Loucy (cell line): Measurements from ENCODE around the gene H1-8.

Experiments used
- EZH2phosphoT487 ChIP-seq: fragments of 200-600 bp; IDR thresholded peaks from 2 replicates; pipeline ENCODE4 v1.6.1; 2018; ENCODE audit warnings: antibody characterized with exemption, mild to moderate bottlenecking, moderate library complexity, borderline replicate concordance
- TF ChIP-seq, protein P1 (sequence below): fragments of 200-600 bp; sonication (generic); conservative IDR thresholded peaks from 2 replicates; pipeline ENCODE4 v1.5.1; 2014; ENCODE audit warnings: mild to moderate bottlenecking, antibody characterized with exemption, low read length

DNA sequence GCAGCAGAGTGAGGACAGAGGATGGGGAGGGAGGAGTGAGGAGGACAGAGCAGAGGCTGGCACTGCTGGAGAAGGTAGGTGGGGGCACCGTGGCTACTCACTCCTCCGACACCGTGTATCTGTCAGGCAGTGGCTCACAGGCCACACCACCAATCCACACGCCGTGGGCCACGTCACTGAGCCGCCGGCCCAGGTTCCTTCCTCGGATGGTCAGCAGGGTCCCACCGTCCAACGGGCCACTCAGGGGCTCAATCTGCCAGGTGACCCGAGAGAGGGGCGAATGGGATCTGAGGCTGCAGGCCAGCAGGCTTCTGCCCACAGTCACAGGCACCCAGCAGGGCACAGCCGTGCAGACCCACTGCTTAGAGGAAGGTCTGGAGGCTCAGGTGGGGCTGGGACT is 30.5 kb downstream of the H1-8 start:
- TF ChIP-seq, protein P1, sequence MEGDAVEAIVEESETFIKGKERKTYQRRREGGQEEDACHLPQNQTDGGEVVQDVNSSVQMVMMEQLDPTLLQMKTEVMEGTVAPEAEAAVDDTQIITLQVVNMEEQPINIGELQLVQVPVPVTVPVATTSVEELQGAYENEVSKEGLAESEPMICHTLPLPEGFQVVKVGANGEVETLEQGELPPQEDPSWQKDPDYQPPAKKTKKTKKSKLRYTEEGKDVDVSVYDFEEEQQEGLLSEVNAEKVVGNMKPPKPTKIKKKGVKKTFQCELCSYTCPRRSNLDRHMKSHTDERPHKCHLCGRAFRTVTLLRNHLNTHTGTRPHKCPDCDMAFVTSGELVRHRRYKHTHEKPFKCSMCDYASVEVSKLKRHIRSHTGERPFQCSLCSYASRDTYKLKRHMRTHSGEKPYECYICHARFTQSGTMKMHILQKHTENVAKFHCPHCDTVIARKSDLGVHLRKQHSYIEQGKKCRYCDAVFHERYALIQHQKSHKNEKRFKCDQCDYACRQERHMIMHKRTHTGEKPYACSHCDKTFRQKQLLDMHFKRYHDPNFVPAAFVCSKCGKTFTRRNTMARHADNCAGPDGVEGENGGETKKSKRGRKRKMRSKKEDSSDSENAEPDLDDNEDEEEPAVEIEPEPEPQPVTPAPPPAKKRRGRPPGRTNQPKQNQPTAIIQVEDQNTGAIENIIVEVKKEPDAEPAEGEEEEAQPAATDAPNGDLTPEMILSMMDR = no peak
- no peak for TF ChIP-seq EZH2phosphoT487
